ENCODE results near the gene SFSWAP.

The SFSWAP gene

DNA sequence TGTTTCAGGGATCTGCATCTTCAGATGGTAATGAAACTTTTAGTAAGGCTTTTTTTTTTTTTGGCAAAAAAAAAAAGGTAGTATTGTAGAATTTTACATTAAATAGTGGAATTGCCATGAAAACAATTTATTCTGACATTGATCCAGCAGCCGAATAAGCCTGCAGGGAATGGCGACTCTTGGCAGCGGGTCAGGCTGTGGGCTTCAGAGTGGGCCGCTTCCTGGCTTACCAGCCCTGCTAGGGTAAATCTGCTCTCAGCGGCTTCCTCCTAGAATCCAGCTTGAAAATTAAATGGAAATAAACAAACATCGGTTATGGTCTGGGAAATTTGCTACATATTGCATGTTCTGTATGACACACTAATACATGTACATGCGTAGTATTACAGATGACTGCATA, 34.8 kb downstream of the SFSWAP start:
- POLR2A ChIA-PET = no interaction called here
- no peak overlapping the region for H3K4me3 ChIP-seq (ENCODE audit: low read depth, low read length)
- no peak for DNase-seq (ENCODE audit: low read depth, low spot score)
- CTCF ChIA-PET = no interaction called here
- TF ChIP-seq, protein P1, sequence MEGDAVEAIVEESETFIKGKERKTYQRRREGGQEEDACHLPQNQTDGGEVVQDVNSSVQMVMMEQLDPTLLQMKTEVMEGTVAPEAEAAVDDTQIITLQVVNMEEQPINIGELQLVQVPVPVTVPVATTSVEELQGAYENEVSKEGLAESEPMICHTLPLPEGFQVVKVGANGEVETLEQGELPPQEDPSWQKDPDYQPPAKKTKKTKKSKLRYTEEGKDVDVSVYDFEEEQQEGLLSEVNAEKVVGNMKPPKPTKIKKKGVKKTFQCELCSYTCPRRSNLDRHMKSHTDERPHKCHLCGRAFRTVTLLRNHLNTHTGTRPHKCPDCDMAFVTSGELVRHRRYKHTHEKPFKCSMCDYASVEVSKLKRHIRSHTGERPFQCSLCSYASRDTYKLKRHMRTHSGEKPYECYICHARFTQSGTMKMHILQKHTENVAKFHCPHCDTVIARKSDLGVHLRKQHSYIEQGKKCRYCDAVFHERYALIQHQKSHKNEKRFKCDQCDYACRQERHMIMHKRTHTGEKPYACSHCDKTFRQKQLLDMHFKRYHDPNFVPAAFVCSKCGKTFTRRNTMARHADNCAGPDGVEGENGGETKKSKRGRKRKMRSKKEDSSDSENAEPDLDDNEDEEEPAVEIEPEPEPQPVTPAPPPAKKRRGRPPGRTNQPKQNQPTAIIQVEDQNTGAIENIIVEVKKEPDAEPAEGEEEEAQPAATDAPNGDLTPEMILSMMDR (IDR thresholded peaks at IDR 0.05; ENCODE audit: insufficient read depth, low read length, missing control alignments) = no peak

DNA sequence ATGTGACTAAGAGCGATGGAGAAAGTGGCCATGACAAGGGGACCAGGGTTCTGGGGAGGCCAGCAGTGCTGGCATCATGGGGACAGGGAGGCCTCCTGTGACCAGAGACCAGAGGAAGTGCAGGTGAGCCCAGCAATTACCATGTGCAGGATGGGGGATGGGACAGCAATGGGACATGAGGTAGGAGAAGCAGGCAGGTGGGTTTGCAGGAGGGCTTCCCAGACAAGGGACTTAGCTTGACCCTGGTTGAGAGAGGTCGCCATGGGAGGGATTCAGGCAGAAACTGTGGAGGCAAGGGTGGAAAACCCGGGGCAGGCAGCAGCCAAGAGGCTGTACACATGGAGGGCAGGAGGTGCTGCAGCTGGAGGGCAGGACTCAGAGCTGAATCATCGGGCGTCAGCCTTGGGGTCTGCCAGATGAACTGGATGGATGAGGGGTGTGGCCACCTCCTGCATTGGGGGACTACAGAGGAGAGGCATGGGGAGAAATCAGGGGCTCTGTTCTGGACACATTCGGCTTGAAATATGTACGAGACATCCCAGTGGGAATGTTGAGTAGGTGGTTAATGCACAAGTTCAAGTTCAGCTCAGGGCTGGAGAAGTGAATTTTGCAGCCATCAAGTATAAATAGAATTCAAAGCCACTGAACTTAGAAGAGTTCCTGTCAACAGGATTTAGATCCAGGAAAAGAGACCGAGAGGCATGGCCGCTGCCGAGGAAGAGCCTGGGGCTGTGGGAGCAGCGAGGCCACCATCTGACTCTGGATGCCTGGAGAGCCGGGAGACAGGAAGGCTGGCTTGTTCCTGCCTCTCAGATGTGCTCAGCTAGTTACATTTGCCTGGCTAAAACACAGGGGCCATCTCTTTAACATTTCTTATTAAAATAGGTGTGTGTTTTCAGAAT, 36.6 kb downstream of the SFSWAP start:
- ChIA-PET POLR2A (interaction anchor here (0.7 kb wide), 1 partner anchor 36 kb away, joined by 5 read pairs; no protein-coding TSS in a partner anchor), CTCF (interaction anchor here (0.6 to 1.4 kb wide), 2 partner anchors 11 to 672 kb away, joined by 3 read pairs; no protein-coding TSS in a partner anchor)

DNA sequence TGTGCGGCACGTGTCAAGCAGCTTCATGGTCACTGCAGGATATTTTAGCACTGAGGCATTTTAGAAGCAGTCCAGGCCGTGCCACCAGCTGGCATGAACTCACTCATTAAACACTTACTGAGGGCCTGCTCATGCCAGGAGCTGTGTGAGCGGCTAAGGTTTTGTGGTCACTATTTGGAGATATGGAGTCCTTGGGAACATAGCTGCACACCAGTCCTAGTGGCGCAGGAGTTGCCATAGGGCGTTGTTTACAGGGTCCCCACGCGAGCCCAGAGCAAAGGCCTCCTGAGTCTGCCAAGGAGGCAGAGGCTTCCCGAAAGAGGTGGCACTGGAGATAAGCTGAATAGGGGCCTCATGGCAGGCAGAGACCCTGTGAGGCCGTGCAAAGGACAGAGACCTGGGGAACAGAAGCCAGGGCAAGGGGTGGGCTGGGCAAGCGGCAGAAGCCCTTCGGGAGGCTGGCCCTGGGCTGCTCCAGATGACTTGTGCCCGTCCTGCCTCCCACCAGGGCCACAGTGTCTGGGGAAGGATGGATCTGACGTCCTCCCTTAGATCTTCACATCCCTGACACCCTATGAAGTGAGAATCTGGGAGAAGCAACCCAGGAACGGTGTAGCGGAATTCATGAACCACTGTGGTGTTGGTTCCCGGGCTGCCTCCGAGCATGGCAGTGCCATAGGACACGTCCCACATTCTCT, 38.9 kb downstream of the SFSWAP start:
- no peak overlapping the region for H3K4me3 ChIP-seq (ENCODE audit: low read depth, low read length)
- DNase-seq (ENCODE audit: low read depth, low spot score) = no peak
- TF ChIP-seq, protein P1 (IDR thresholded peaks at IDR 0.05; ENCODE audit: insufficient read depth, low read length, missing control alignments) = no peak
- ChIA-PET POLR2A (no interaction called here), CTCF (no interaction called here)

More for the DNA sequence above, 36.6 kb downstream of the SFSWAP start:
- no peak overlapping the region for H3K4me3 ChIP-seq (ENCODE audit: low read depth, low read length)
- no peak for DNase-seq (ENCODE audit: low read depth, low spot score)
- TF ChIP-seq, protein P1 (IDR thresholded peaks at IDR 0.05; ENCODE audit: insufficient read depth, low read length, missing control alignments) = no peak

DNA sequence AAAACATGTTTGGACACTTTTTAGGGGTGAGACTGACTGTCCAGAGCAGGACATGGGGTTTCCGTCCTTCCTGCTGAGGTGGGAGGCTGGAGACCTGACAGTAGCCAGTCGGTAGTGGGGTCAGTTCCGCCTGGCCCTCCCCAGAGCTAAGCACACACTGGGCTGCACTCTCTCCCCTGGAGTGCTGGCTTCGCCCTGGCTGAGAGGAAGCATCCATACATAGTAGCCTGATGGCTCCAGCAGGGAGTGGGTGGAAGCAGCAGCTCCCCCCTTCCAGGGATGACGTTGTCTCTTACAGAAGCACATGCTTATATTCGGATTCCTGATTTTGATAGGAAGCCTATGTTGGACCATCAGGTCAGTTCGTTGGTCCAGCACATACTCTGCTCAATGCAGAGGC, 40.4 kb downstream of the SFSWAP start:
- CTCF ChIA-PET = interaction anchor here (0.8 to 0.9 kb wide), 2 partner anchors 11 to 13 kb away, joined by 3 read pairs; no protein-coding TSS in a partner anchor
- no peak overlapping the region for H3K4me3 ChIP-seq (ENCODE audit: low read depth, low read length)
- POLR2A ChIA-PET = no interaction called here
- no peak for DNase-seq (ENCODE audit: low read depth, low spot score)
- TF ChIP-seq, protein P1 (IDR thresholded peaks at IDR 0.05; ENCODE audit: insufficient read depth, low read length, missing control alignments) = no peak

DNA sequence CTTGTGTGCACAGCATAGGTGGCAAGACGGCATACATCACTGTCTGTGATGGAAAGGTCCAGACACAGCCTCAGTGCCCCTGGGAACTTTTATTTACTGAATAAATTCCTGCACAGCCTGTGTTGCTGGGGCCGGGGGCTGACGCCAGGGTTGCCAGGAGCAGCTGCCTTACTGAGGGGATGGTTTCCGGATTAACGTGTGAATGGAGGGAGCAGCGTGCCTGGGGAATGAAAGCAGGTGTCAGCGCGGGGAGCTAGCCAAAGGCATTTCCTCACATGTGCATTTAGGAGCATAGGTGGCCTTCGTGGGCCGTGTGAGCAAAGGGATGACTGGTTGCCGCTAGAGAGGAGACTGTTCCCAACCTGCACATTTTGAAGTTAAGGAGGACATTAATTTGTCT, 41.6 kb downstream of the SFSWAP start:
- DNase-seq (ENCODE audit: low read depth, low spot score) = no peak
- TF ChIP-seq, protein P1 (IDR thresholded peaks at IDR 0.05; ENCODE audit: insufficient read depth, low read length, missing control alignments) = no peak
- POLR2A ChIA-PET = no interaction called here
- no peak overlapping the region for H3K4me3 ChIP-seq (ENCODE audit: low read depth, low read length)
- CTCF ChIA-PET = interaction anchor here (0.8 kb wide), 1 partner anchor 15 kb away, joined by 3 read pairs; no protein-coding TSS in a partner anchor

DNA sequence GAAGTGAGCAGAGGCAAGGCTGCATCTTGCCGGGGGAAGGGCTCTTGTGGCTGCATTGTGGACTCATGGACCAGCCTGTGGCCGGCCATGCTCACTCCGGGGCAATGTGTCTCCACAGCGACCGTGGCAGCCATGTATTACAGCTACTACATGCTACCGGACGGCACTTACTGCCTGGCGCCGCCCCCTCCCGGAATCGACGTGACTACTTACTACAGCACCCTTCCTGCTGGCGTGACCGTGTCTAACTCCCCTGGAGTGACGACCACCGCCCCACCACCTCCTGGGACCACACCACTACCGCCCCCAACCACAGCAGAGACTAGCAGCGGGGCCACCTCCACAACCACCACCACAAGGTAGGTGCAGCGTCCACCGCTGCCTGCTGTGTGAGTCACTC, 42.1 kb downstream of the SFSWAP start:
- H3K4me3 ChIP-seq (ENCODE audit: low read depth, low read length) = no peak overlapping the region
- TF ChIP-seq, protein P1 (IDR thresholded peaks at IDR 0.05; ENCODE audit: insufficient read depth, low read length, missing control alignments) = no peak
- no peak for DNase-seq (ENCODE audit: low read depth, low spot score)
- POLR2A ChIA-PET = no interaction called here
- CTCF ChIA-PET = no interaction called here

Measured in AG04449 (cell line).